Kidney epithelial cell (primary cell): ENCODE measurements around the gene PEX5L. TPM values are rescaled to one million over a fixed set of nuclear protein-coding genes. Genes with fewer than 3 reads are reported as not detected.

Experiments used
- DNase-seq: peaks from one replicate; pipeline ENCODE4 v3.0.0-alpha.2; 2010; ENCODE audit warnings: low read depth
- H3K27me3 ChIP-seq: 2 replicates; pipeline ENCODE4 v1.6.0; 2011; ENCODE audit warnings: low read length; ENCODE audit not compliant: control insufficient read depth, insufficient read depth
- H3K36me3 ChIP-seq: 2 replicates; pipeline ENCODE4 v1.5.1; 2011; ENCODE audit warnings: low read length; ENCODE audit not compliant: control insufficient read depth, insufficient read depth
- H3K4me3 ChIP-seq: 2 replicates; pipeline ENCODE4 v1.5.1; 2011; ENCODE audit warnings: low read depth, mild to moderate bottlenecking, control low read depth, low read length
- CTCF ChIP-seq: IDR thresholded peaks from 2 replicates; pipeline ENCODE4 v1.5.1; 2011; ENCODE audit warnings: mild to moderate bottlenecking, moderate library complexity, low read length, control low read depth, inconsistent platforms; ENCODE audit not compliant: insufficient read depth, poor library complexity, severe bottlenecking
- total RNA-seq: library from RNA; depleted of rRNA; stranded (reverse); fragments of >200 nt; gene quantifications from 2 replicates; pipeline ENCODE4 v1.2.3, GENCODE V29; 2015

The PEX5L gene
- total RNA-seq, 1 donor from 2014 or later, result 0.04 TPM

- no peak for TF ChIP-seq CTCF
- H3K27me3 ChIP-seq, result no peaks in the 10 kb centered on the region
- no peak for DNase-seq
- H3K36me3 ChIP-seq, result no peaks in the 10 kb centered on the region
- no peak overlapping the region for H3K4me3 ChIP-seq
Observed at GRCh38 chr3:179872842-179873241, 163.9 kb downstream of the PEX5L start.

GRCh38 chr3:179871782-179872181 is 165.0 kb downstream of the PEX5L start:
- no peaks in the 10 kb centered on the region for H3K36me3 ChIP-seq
- DNase-seq, result no peak
- H3K4me3 ChIP-seq, result no peak overlapping the region
- no peak for TF ChIP-seq CTCF
- no peaks in the 10 kb centered on the region for H3K27me3 ChIP-seq

GRCh38 chr3:179868715-179869114 is 168.0 kb downstream of the PEX5L start:
- no peaks in the 10 kb centered on the region for H3K27me3 ChIP-seq
- no peak overlapping the region for H3K4me3 ChIP-seq
- no peak for TF ChIP-seq CTCF
- no peaks in the 10 kb centered on the region for H3K36me3 ChIP-seq
- DNase-seq, result no peak

GRCh38 chr3:179867961-179868360 is 168.8 kb downstream of the PEX5L start:
- no peak overlapping the region for H3K4me3 ChIP-seq
- H3K27me3 ChIP-seq, result no peaks in the 10 kb centered on the region
- no peak for TF ChIP-seq CTCF
- no peak for DNase-seq
- H3K36me3 ChIP-seq, result no peaks in the 10 kb centered on the region

- no peaks in the 10 kb centered on the region for H3K27me3 ChIP-seq
- no peak for DNase-seq
- TF ChIP-seq CTCF, result no peak
Observed at GRCh38 chr3:179865861-179866505, 170.8 kb downstream of the PEX5L start.

GRCh38 chr3:179861953-179862352 is 174.8 kb downstream of the PEX5L start:
- Histone ChIP-seq H3K27me3 (no peaks in the 10 kb centered on the region), H3K36me3 (no peaks in the 10 kb centered on the region), H3K4me3 (no peak overlapping the region)
- no peak for TF ChIP-seq CTCF
- DNase-seq, result no peak

More at GRCh38 chr3:179865861-179866505, 170.8 kb downstream of the PEX5L start:
- H3K4me3 ChIP-seq, result no peak overlapping the region
- H3K36me3 ChIP-seq, result no peaks in the 10 kb centered on the region
